GM18507 (cell line): ENCODE data around the gene ZRANB2.

Source experiments
- DNase-seq: peaks from one replicate; pipeline ENCODE4 v3.0.0; 2011; ENCODE audit warnings: low read depth; ENCODE audit not compliant: insufficient read length; ENCODE audit errors: extremely low spot score
- FAIRE-seq: peaks from 2 replicates; lab custom pipeline; 2011; peaks lifted over from hg19 to GRCh38; lab: Jason Lieb, UNC

Gene ZRANB2

DNA sequence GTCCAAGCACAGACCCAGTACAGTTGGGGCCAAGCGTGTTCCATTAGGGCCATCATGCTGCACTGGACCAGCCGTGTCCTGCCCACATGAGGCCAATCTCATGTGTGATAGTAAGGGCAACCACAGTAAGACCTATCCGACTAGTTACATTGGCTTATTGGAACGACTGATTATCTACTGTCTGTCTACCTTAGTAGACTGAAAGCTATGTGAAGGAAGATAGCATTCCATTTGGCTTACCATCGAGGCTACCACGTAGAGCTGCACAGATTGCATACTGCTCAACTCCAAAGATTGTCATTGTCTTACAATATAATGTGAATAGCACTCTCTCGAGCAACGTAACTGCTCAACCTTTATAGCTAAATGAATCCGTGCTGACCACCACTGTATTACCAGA is 43.8 kb downstream of the ZRANB2 start:
- no peak for FAIRE-seq

GRCh38 chr1:71033136-71033535 is 47.7 kb downstream of the ZRANB2 start:
- FAIRE-seq (no peak), DNase-seq (no peak)

More for the DNA sequence above, 43.8 kb downstream of the ZRANB2 start:
- DNase-seq, result no peak

DNA sequence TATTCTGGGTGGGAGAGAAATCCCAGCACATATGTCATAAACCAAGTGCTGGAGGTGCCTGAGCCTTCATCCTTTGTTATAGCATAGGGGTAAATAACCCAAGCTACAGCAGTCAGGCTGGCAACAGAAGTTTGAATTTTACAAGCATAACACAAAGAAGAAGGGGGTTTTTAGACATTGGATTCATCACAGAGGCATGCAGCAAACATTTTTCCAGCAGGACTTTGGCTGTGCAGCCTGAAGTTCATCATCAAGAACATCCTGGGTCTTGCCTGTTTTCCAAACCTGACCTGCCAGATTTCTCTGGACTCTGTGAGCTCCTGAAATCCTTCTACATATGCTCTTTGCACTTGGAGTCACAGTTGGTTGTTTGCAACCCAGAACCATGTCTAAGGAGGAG is 49.4 kb downstream of the ZRANB2 start:
- DNase-seq (no peak), FAIRE-seq (no peak)

GRCh38 chr1:71030026-71030425 is 50.8 kb downstream of the ZRANB2 start:
- no peak for FAIRE-seq
- no peak for DNase-seq

GRCh38 chr1:71028981-71029380 is 51.9 kb downstream of the ZRANB2 start:
- FAIRE-seq (no peak), DNase-seq (no peak)

DNA sequence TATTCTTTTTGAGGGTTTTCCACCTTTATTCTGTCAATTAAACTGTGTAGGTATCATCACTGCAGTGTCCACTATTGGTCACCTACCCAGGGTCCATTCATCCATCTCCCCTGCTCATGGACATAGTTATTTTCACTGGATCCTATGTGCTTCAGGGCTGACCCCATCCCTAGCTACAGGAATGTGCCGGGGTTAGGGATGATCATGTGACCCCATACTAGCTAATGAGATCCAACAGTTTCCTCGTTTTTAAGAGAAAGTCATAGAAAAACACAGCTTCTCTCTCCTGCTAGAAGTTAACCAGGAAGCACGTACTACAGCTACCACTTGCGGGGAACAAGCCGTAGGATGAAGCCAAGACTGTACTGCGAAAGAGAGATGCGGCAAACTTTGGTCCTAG is 52.8 kb downstream of the ZRANB2 start:
- no peak for FAIRE-seq
- DNase-seq, result no peak

DNA sequence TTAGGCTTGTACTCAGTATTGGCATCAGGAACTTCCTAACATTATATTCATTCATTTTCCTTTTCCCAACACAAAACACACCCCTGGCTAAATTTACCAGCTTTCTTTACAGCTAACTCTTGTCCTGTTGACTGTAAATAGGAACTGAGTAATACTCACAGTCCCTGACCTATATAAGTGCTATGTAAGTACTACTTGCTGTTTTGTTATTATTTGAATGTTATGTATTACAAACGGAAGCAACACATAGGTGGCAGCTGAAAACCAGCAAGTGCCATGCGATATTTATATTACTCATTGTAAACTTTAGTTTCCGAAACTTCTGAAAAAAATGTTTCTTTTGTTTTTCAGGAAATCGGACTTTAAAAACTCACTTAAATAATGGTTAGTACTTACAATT is 54.7 kb downstream of the ZRANB2 start:
- no peak for DNase-seq
- FAIRE-seq, result no peak

DNA sequence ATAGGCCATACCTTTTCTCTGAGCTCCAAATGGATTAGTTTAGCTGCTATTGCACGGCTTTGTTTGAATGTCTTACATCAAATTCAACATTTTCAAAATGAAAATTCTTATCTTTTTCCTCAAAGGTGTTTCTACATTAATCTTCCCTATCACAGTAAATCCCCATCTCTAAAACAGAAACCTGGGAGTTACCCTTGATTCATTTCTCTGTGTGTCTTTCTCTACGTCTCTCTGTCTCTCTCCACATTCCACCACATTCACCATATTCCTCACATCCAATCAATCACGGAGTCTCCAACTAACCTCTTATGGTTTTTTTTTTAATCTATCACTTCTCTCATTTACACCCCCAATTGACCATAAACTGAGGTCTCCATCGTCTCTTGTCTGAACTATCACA is 57.3 kb downstream of the ZRANB2 start:
- no peak for FAIRE-seq
- no peak for DNase-seq

GRCh38 chr1:71019233-71019969 is 61.4 kb downstream of the ZRANB2 start:
- FAIRE-seq (no peak), DNase-seq (no peak)

DNA sequence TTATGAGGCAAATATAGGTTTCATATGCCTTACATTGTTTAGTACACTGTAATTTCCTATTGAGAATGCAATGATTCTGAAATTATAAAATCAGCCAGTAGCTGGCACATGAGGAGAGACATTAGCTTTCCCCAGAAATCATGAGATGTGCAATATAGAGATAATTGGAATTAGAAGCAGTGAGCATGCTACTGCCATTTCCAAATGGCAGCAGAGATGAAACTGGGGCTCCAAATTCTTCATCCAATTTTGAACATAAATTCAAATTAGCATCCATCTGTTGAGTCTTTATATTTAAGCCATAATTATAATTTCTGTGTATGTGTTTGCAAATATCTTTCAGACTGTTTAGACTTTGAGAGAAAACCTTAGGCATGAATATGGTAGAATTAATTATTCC is 62.0 kb downstream of the ZRANB2 start:
- DNase-seq, result no peak
- FAIRE-seq, result no peak

DNA sequence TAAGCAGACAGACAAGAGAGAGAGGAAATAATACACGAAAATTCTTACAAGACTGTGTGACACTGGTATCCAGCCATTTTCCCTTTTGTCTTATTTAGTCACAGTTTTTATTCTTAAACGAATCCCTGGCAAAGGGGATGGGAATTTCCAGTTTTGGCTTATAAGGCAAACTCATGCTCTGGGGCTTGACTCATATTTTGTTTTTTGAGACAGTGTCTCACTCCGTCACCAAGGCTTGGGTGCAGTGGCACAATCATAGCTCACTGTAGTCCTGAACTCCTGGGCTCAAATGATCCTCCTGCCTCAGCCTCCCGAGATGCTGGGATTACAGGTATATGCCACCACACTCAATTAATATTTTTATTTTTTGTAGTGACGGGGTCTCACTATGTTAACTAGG is 65.1 kb downstream of the ZRANB2 start:
- no peak for DNase-seq
- FAIRE-seq, result no peak

- FAIRE-seq (no peak), DNase-seq (no peak)
Observed at GRCh38 chr1:71014178-71014579, 66.7 kb downstream of the ZRANB2 start.
